NCI-H510A (cell line): ENCODE measurements around the gene CFAP74.

ENCODE experiments used
- DNase-seq: peaks from one replicate; lab custom pipeline; 2025; lab: John Stamatoyannopoulos, UW

The CFAP74 gene

GRCh38 chr1:1969953-1970716, 33.5 kb downstream of the CFAP74 start:
- DNase-seq, result no peak

DNA sequence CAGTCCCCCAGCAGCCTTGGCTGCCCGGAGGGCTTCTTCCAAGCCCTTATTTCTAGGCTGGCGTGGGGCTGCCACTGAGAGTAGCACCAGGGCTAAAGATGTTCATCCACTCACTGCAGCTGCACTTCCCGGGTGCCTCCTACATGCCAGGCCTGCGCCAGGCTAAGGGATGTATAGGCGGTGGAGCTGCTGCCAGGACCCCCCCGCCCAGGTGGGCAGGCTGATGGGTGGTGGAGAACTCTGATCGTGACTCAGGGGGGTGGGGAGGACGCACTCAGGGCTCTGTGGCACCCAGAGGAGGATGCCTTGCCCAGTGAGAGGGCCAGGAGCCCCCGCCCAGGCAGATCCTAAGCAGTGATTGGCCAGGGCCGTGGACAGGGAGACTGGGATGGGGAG, 34.1 kb downstream of the CFAP74 start:
- no peak for DNase-seq

DNA sequence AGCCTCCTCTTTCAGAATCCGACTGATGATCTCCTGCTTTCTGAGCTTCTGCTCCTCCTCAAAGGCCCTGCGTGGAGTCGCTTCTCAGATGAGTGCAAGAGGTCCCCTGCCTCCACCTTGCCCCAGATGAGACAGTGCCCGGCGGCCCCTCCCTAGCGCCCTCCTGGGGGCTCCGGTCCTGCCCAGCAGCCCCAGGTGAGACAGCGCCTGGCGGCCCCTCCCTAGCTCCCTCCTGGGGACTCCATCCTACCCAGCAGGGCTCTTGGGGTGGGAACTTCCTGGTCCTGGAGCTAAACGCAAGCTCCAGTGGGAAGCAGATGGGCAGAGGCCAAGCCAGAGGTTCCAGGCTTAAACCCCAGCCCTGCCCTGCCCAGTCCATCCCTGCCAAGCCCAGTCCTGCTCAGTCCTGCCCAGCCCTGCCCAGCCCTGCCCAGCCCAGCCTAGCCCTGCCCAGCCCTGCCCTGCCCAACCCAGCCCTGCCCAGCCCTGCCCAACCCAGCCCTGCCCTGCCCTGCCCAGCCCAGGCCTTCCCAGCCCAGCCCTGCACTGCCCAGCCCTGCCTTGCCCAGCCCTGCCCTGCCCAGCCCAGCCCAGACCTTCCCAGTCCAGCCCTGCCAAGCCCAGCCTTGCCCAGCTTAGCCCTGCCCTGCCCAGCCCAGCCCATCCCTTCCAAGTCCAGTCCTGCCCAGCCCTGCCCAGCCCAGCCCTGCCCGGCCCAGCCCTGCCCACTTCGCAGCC, 34.6 kb downstream of the CFAP74 start:
- no peak for DNase-seq

GRCh38 chr1:1967879-1968278, 35.7 kb downstream of the CFAP74 start:
- DNase-seq, result no peak

DNA sequence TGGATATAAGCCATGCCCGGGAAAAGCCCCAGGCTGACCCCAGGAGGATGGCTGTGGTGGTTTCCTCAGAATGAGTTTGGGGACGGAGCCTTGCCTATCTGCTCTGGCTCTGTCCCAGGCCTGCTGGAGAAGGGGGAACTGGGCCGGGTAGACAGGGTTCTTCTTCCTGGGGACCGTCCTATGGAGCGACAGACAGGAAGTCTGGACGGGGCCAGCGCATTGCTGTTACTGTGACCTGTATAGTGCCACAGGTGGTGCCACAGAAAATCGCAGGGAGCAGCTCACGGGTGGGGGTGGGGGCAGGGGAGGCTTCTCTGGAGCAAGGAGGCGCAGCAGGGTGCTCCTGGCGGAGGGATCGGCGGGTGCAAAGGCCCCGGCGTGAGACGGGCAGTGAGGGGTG, 36.4 kb downstream of the CFAP74 start:
- DNase-seq, result no peak

- no peak for DNase-seq
Measured at GRCh38 chr1:1966071-1966740, 37.4 kb downstream of the CFAP74 start.

GRCh38 chr1:1965546-1965945, 38.0 kb downstream of the CFAP74 start:
- no peak for DNase-seq

- DNase-seq, result no peak
Measured at GRCh38 chr1:1964811-1965210, 38.8 kb downstream of the CFAP74 start.

GRCh38 chr1:1963570-1963969, 40.0 kb downstream of the CFAP74 start:
- no peak for DNase-seq

- no peak for DNase-seq
Measured at GRCh38 chr1:1962752-1963151, 40.8 kb downstream of the CFAP74 start.

DNA sequence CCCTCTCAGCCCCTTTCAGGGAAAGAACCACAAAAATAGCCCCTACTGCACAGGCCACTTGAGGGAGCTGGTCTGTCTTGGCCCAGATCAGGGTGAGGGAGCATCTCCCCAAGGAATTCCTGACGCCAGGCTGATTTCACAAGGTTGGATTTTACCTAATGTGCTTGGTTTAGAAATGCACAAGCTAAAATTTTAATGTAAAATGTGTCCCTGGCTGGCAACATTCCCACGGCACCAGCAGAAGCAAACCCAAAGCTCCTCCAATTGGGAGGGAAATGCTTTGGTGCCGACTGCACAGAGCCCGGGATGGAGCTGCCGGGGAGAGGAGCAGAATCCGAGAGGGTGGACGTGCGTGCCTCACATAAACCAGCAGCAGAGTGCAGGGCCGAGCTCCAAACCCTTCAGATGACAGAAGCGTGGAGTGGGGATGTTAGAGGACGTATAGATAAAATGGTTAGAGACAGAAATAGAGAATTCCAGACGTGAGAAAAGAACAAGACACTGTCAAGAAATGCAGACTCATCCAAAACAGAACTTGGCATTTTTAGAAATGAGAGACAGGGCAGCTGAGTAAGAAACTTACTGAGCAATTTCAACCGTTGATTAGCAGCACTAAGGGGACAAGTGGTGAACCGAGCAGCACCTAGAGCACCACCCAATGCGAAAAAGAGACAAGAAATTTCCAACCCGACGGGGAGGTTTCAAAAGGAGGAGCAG, 42.9 kb downstream of the CFAP74 start:
- DNase-seq, result no peak

DNA sequence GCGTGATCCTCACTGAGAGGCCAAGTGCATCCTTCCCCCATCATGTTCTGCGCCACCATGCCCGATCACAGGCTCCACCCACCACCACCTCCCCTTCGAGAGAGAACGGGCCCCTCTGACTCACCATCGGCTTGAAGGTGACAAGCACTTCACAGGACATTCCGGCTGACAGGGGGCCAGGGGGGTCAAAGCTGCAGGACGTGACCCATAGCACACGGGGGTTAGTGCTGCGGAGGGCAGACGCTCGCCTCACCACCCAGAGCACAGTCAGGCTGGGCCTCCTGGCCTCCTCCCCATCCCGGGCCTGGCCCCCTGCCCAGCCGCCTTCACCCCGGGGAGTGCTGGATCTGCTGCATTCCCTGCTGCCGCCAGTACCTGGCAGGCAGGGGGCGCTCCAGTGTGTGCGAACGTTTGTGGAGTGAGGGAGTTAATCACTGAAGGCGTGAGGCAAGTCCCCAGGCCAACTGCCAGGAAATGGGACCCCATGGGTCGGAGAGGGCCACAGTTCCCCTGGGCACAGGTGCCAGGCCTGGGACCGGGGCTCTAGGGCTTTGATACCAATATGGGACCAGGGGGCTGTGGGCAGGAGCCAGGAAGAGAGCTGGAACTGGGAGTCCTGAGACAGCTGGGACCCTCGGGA, 43.6 kb downstream of the CFAP74 start:
- peak; percentile 73 for DNase-seq

GRCh38 chr1:1959459-1959839, 44.1 kb downstream of the CFAP74 start:
- no peak for DNase-seq

DNA sequence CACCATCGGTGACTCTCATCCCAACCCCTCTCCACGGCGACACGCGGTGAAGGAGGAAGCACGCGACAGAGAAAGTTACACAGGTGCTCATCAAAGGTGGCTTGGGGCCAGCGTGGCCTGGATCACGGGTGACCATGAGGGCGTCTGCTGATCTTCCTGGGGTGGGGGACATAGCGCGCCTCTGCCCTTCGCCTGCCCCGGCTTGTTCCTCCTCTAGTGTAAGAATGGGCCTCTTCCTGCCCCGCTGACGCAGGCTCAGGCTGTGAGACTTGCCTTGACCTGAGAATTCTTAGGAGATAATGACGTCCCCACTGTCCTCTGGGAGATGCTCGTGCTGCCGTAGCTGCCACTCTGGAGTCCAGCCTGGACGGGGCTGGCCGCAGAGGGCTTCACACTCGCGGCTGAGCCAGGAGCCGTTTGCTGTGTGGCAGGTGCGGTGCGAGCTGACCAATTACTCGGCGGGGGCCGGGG, 45.5 kb downstream of the CFAP74 start:
- no peak for DNase-seq

DNA sequence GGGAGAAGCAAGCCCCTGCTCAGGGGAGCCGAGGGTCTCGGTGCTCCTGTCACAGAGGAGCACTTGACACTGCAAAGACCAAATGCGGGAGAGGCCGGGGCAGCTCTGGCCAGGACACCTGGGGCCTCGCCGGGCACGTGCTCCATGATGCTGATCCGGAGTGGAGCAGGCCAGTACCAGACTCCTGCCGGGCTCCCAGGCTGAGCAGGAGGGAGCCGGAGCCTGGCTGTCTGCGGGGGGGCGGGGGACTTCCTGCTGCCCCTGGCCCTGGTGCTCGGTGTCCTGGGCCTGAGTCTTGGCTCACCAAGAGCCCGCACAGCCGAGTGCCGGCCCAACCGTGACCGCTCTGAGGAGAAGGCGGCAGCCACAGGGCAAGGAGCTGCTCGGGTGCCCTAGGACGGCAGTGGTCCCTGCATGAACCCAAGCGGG, 46.0 kb downstream of the CFAP74 start:
- DNase-seq, result no peak

DNA sequence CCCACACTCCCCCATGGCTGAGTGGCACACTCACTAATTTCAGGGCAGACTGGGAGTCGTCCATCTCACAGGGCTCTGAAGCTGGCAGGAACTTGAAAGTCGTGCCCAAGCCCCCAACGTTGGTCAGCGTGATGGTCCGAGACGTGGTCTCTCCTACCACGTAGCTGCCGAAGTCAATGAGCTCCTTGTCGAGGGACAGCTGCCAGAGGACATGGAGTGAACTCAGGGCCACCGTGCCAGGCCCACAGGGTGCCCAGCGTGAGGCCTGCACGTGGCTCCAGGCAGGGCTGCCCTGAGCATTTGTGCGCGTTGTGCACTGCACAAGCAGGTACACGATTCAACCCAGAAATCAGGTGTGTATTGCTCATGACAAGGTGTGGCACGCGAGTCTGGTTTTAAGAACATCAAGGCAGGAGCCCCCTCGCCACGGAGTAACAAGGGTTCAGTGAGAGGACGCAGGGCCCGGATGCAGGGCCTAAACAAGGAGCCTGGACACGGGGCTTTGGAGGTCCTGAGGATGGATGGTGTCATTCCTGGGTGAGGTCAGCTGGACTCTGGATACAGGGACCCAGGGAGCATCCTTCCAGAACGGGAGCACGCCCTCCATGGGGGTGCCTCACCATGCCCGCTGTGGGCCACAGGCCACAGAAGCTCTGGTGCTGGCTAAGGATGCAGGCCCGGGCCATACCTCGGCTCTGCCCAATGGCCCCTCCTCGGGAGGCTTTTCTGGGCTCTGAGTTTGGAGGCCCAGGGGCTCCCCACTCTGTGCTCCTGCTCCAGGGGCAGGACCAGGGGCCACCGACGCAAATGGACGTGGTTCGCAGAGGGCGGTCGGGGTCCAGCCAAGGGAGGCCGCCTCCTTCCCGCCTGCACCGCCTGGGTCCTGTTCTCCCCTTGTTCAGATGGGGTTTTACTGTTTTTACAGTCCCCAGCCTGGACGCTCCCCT, 46.7 kb downstream of the CFAP74 start:
- no peak for DNase-seq

DNA sequence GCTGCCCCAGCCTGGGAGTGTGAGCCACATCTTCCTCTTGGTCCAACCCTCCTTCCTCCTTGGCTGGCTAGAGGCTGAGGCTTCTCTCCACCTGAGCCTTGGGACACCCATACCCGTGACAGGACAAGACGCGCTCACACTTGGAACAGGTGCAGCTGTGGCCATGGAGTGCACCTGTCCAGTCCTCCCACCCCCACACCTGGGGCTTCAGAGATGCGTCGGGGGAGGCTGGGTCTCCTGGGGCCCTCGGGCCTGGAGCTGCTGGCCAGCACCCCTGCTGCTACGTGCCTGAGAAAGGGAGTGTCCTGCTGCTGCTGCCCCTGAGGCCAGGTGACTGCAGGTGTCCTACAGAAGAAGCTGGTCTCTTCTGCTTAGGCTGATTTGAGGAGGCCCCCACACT, 47.5 kb downstream of the CFAP74 start:
- DNase-seq, result no peak

GRCh38 chr1:1955621-1956094, 47.9 kb downstream of the CFAP74 start:
- DNase-seq, result no peak

DNA sequence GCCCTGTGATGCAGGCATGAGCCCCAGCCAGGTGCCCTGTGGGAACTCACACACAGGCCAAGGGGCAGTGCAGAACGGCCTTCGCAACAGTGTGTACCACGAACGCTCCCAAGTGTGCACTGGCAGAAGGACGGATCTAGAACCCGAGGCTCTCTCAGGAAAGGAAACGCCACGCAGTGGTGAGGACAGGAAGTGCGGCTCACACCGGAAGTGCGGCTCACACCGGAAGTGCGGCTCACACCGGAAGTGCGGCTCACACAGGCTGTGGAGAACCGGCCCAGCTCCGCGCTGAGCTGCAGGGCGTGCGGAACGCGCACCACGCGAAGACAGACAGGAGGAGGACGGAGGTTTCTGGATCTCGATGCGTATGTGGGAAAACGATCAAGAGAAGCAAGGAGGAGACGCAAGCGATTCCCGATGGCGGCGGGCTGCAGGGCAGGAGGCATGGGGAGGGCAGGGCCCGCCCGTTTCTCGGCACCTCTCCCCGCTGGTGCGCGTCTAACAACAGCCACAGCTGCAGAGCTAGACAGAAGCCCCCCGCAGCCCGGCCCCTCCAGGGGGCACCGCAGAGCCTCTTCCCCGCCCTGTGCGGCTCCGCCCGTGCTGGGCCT, 48.6 kb downstream of the CFAP74 start:
- no peak for DNase-seq

GRCh38 chr1:1954015-1954414, 49.6 kb downstream of the CFAP74 start:
- DNase-seq, result no peak
